CD14-positive monocyte (primary cell): Measurements from ENCODE around the gene AFF2. TPM values are rescaled to one million over a fixed set of nuclear protein-coding genes. Genes with fewer than 3 reads are reported as not detected.

Source experiments
- DNase-seq, 3 donors: peaks; one replicate each; pipeline ENCODE4 v3.0.0-alpha.2; 2011 to 2022
- H2AFZ ChIP-seq: 2 replicates; pipeline ENCODE4 v1.6.0; 2012; ENCODE audit warnings: mild to moderate bottlenecking, low read depth, low read length, inconsistent platforms; ENCODE audit not compliant: insufficient read depth, poor library complexity, severe bottlenecking
- H3K27ac ChIP-seq, 2 donors: 1 replicate in 1 of 2; 2 replicates in 1 of 2; pipeline ENCODE4 v1.5.1; 2012 to 2013; ENCODE audit warnings: low read length in 2 of 2, control low read depth in 1 of 2, inconsistent platforms in 1 of 2, low read depth in 1 of 2, mild to moderate bottlenecking in 1 of 2
- H3K27me3 ChIP-seq, 2 donors: one replicate each; pipeline versions ENCODE4 v1.6.0 to v1.6.1; 2011 to 2013; ENCODE audit warnings: low read length in 2 of 2; ENCODE audit not compliant: control insufficient read depth in 2 of 2, insufficient read depth in 2 of 2
- H3K36me3 ChIP-seq, 2 donors: replicated peaks in 1 of 2; 1 replicate in 1 of 2; 2 replicates in 1 of 2; pipeline versions ENCODE4 v1.5.1 to v1.6.1; 2012 to 2013; ENCODE audit warnings: low read length in 2 of 2, control low read depth in 1 of 2, inconsistent platforms in 1 of 2, mild to moderate bottlenecking in 1 of 2; ENCODE audit not compliant: insufficient read depth in 2 of 2, control insufficient read depth in 1 of 2
- H3K4me1 ChIP-seq, 2 donors: 1 replicate in 1 of 2; 2 replicates in 1 of 2; pipeline versions ENCODE4 v1.5.1 to v1.6.1; 2012 to 2013; ENCODE audit warnings: low read length in 2 of 2, control low read depth in 1 of 2, inconsistent platforms in 1 of 2, mild to moderate bottlenecking in 1 of 2, moderate library complexity in 1 of 2; ENCODE audit not compliant: insufficient read depth in 2 of 2, control insufficient read depth in 1 of 2
- H3K4me2 ChIP-seq: replicated peaks from 2 replicates; pipeline ENCODE3; 2012; ENCODE audit warnings: low read length, moderate library complexity, mild to moderate bottlenecking; ENCODE audit not compliant: poor library complexity, severe bottlenecking; ENCODE audit errors: extremely low read depth
- H3K4me3 ChIP-seq, 3 experiments: fragments of 200-600 bp in 1 of 3; sonication (generic) in 1 of 3; replicated peaks in 1 of 3; 1 replicate in 2 of 3; 2 replicates in 1 of 3; pipeline ENCODE4 v1.5.1; 2011 to 2013; ENCODE audit warnings: low read length in 3 of 3, mild to moderate bottlenecking in 3 of 3, control low read depth in 2 of 3, low read depth in 2 of 3, inconsistent platforms in 1 of 3, moderate library complexity in 1 of 3
- H3K79me2 ChIP-seq: 2 replicates; pipeline ENCODE4 v1.6.0; 2012; ENCODE audit warnings: mild to moderate bottlenecking, control low read depth, inconsistent platforms, low read length, moderate library complexity; ENCODE audit not compliant: insufficient read depth
- H3K9ac ChIP-seq: 2 replicates; pipeline ENCODE4 v1.6.0; 2017; ENCODE audit warnings: low read length, mild to moderate bottlenecking; ENCODE audit not compliant: insufficient read depth, poor library complexity, severe bottlenecking
- H3K9me3 ChIP-seq, 2 donors: replicated peaks in 1 of 2; 1 replicate in 1 of 2; 2 replicates in 1 of 2; pipeline versions ENCODE4 v1.5.1 to v1.6.1; 2012 to 2013; ENCODE audit warnings: low read length in 2 of 2, control low read depth in 1 of 2; ENCODE audit not compliant: control insufficient read depth in 1 of 2, insufficient read depth in 1 of 2
- H4K20me1 ChIP-seq: 2 replicates; pipeline ENCODE4 v1.6.0; 2012; ENCODE audit warnings: mild to moderate bottlenecking, low read length, control low read depth, moderate library complexity; ENCODE audit not compliant: insufficient read depth
- H3K27ac Mint-ChIP-seq, 7 donors: one replicate each; pipeline ENCODE4 v1.8.0; 2020; ENCODE audit warnings: mild to moderate bottlenecking in 7 of 7, mixed read lengths in 7 of 7, moderate library complexity in 6 of 7, inconsistent platforms in 2 of 7
- H3K27me3 Mint-ChIP-seq, 3 donors: one replicate each; pipeline ENCODE4 v1.8.0; 2021 to 2022; ENCODE audit warnings: low read depth in 3 of 3, mild to moderate bottlenecking in 3 of 3, mixed read lengths in 3 of 3, moderate library complexity in 3 of 3, inconsistent platforms in 1 of 3
- H3K36me3 Mint-ChIP-seq, 2 donors: one replicate each; pipeline ENCODE4 v1.8.0; 2020; ENCODE audit warnings: mixed read lengths in 2 of 2, inconsistent platforms in 1 of 2, mild to moderate bottlenecking in 1 of 2
- H3K4me1 Mint-ChIP-seq: one replicate; pipeline ENCODE4 v1.8.0; 2020; ENCODE audit warnings: mild to moderate bottlenecking, mixed read lengths
- H3K4me3 Mint-ChIP-seq, 2 donors: one replicate each; pipeline ENCODE4 v1.8.0; 2020; ENCODE audit warnings: mild to moderate bottlenecking in 2 of 2, mixed read lengths in 2 of 2, moderate library complexity in 1 of 2
- H3K9me3 Mint-ChIP-seq, 7 donors: one replicate each; pipeline ENCODE4 v1.8.0; 2020 to 2022; ENCODE audit warnings: mixed read lengths in 7 of 7, mild to moderate bottlenecking in 6 of 7, moderate library complexity in 6 of 7, inconsistent platforms in 2 of 7
- WGBS: methylation state at CpG from one replicate; pipeline ENCODE4 v1.1.5; 2013; ENCODE audit warnings: missing lambda C conversion rate; ENCODE audit not compliant: insufficient coverage; 5-methylcytosine and 5-hydroxymethylcytosine counted together
- intact Hi-C, 2 donors: fragments of 100-400 bp; cut with micrococcal nuclease; formaldehyde crosslinking; loops; one replicate each; pipeline versions ENCODE4 v1.15.0 to v1.15.1; 2023
- polyA plus RNA-seq, 3 donors: library from polyadenylated mRNA; depleted of rRNA in 1 of 3; unstranded in 2 of 3; stranded (reverse) in 1 of 3; fragments of 300-500 nt in 2 of 3; fragments of >200 nt in 1 of 3; fragmentation: Illumina TruSeq in 2 of 3; gene quantifications; 1 replicate in 2 of 3; 2 replicates in 1 of 3; pipeline ENCODE4 v1.2.3, GENCODE V29; 2012 to 2021
- TF ChIP-seq, protein P1 (sequence below): fragments of 200-600 bp; IDR thresholded peaks from one replicate; pipeline ENCODE4 v1.8.0; 2022; ENCODE audit warnings: antibody characterized with exemption, mild to moderate bottlenecking

AFF2 gene
- polyA plus RNA-seq, 3 donors = 0.07 to 1.1 (median 0.70) TPM

DNA sequence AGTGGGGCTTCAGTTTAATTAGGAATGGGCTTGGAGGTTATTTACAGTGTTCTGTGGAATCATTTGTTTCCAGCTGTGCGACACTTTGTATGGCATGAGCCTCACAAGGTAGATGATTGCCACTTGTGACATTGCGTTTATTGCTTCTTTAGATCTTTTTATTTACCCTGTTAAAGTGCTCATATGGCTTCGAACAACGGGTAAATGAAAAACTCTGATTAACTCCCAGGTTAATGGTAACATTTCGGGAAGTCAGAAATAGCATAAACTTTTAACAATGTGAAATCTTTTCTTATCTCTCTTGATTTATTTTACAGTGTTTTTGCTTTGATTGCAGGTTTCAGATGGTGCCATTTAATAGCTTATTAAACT lies 510.4 kb downstream of the AFF2 start:
- Histone ChIP-seq H3K27me3 (no peaks in the 10 kb centered on the region), H3K79me2 (no peaks in the 10 kb centered on the region), H3K27ac (no peak overlapping the region), H3K9me3 (no peaks in the 10 kb centered on the region), H3K36me3 (no peaks in the 10 kb centered on the region), H3K9ac (no peak overlapping the region), H4K20me1 (no peaks in the 10 kb centered on the region), H3K4me1 (no peaks in the 10 kb centered on the region), H3K4me3 (no peak overlapping the region), H2AFZ (no peak overlapping the region), H3K4me2 (no peak overlapping the region)
- no peak for DNase-seq
- no peaks in the 10 kb centered on the region for H3K4me1 Mint-ChIP-seq
- intact Hi-C loops = no loop called here
- WGBS = no CpG with 5 or more reads among the region's 5 CpGs
- TF ChIP-seq, protein P1, sequence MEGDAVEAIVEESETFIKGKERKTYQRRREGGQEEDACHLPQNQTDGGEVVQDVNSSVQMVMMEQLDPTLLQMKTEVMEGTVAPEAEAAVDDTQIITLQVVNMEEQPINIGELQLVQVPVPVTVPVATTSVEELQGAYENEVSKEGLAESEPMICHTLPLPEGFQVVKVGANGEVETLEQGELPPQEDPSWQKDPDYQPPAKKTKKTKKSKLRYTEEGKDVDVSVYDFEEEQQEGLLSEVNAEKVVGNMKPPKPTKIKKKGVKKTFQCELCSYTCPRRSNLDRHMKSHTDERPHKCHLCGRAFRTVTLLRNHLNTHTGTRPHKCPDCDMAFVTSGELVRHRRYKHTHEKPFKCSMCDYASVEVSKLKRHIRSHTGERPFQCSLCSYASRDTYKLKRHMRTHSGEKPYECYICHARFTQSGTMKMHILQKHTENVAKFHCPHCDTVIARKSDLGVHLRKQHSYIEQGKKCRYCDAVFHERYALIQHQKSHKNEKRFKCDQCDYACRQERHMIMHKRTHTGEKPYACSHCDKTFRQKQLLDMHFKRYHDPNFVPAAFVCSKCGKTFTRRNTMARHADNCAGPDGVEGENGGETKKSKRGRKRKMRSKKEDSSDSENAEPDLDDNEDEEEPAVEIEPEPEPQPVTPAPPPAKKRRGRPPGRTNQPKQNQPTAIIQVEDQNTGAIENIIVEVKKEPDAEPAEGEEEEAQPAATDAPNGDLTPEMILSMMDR = no peak
- peaks cover 0 to 4% (median 0%) of the 10 kb centered on the region in 7 donors for H3K9me3 Mint-ChIP-seq
- H3K36me3 Mint-ChIP-seq = no peaks in the 10 kb centered on the region
- H3K27ac Mint-ChIP-seq = no peak overlapping the region
- H3K4me3 Mint-ChIP-seq = no peak overlapping the region
- peaks cover 0 to 4% (median 0%) of the 10 kb centered on the region in 3 donors for H3K27me3 Mint-ChIP-seq

DNA sequence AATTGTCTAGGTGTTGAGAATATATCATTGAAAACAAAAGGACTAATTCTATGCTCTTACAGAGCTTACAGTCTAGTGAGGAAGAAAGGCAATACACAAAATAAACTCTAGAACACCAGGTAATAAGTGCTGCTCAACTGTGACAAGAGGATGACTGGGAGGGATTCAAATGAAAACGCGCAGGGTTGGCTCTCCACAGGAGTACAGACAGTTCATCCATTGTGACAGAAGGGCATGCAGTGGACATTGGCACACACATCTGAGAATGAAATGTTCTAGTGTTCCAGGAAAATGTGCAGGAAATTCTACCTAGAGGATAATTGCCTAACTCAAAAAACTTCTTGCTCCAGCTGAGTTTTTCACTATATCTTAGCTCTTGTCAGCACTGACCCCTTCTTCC lies 512.7 kb downstream of the AFF2 start:
- Histone ChIP-seq H4K20me1 (no peaks in the 10 kb centered on the region), H3K79me2 (no peaks in the 10 kb centered on the region), H3K4me3 (no peak overlapping the region), H3K9me3 (no peaks in the 10 kb centered on the region), H3K27ac (no peak overlapping the region), H3K4me2 (no peak overlapping the region), H2AFZ (no peak overlapping the region), H3K4me1 (no peaks in the 10 kb centered on the region), H3K27me3 (no peaks in the 10 kb centered on the region), H3K9ac (no peak overlapping the region), H3K36me3 (no peaks in the 10 kb centered on the region)
- TF ChIP-seq, protein P1 = no peak
- Mint-ChIP-seq H3K27ac (no peak overlapping the region), H3K9me3 (peaks cover 0 to 4% (median 0%) of the 10 kb centered on the region in 7 donors), H3K36me3 (no peaks in the 10 kb centered on the region), H3K4me1 (no peaks in the 10 kb centered on the region), H3K4me3 (no peak overlapping the region), H3K27me3 (peaks cover 0 to 6% (median 0%) of the 10 kb centered on the region in 3 donors)
- intact Hi-C loops = no loop called here
- no peak for DNase-seq
- no CpG with 5 or more reads among the region's 2 CpGs for WGBS
